ENCODE data around the gene OR52A5.

DNA sequence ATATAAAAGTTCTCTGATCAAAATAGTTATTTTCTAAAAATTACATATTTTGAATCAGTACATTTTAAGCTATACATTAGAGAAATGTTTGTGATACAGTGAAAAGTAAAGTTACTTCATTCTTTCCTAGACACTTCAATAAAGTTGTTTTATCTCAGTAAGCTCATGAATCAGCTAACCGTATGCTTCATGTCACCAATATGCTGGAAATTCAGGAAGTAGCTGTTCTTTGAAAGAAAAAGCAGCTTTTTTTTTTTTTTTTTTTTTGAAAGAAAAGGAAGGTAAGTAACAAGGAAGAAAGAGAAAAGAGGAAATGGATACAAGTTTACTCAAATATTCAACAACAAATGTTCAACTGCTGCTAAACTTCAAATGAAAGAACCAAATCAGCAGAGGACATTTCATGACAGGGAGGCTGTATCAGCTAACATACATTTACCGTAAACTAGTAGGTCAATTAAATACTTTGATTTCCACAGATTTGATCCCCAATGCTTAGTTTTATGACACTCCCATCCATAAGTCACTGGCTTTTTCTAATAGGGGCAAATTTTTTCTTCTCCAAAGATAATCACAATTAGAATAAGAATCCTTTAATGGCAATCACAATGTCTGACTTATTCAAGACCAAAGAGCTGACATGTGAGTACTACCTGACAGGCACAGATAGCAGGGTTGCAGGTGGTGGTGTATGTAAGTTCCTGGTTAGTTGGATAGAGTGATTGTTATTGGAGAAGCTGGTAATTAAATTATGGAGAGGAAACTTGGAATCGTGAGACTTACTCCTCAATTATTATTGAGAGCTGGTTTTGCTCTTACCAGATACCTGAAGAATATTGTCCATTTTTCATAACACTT is 15.6 kb upstream of the OR52A5 start:
- TF ChIP-seq L3MBTL2 (conservative IDR thresholded peaks at IDR 0.05) (no peak), BHLHE40 (IDR thresholded peaks at IDR 0.05; ENCODE audit: borderline replicate concordance) (no peak), TARDBP (IDR thresholded peaks at IDR 0.05) (no peak), NFRKB (IDR thresholded peaks at IDR 0.05) (no peak), CTBP1 (IDR thresholded peaks at IDR 0.05; ENCODE audit: borderline replicate concordance) (no peak), SUZ12 (IDR thresholded peaks at IDR 0.05) (no peak), FOXK2 (IDR thresholded peaks at IDR 0.05) (no peak), SP1 (IDR thresholded peaks at IDR 0.05) (no peak), FOXM1 (IDR thresholded peaks at IDR 0.05; ENCODE audit: borderline replicate concordance) (no peak), ARNT (IDR thresholded peaks at IDR 0.05) (no peak), ZNF384 (IDR thresholded peaks at IDR 0.05) (no peak), FOXA1 (IDR thresholded peaks at IDR 0.05) (no peak)

Data from HEK293T (cell line).